ENCODE measurements around the gene TMEM45B. TPM values are rescaled to one million over a fixed set of nuclear protein-coding genes. Genes with fewer than 3 reads are reported as not detected.
A peak's percentile ranks its signal among the peaks of the same experiment; 100 is the strongest.
"Not testable (repeated sequence)": the region's sequence is repeated elsewhere in the genome, so short reads cannot be mapped to it uniquely, and the experiment has no call there.

TMEM45B gene
- total and polyA plus RNA-seq, 2 experiments from 2014 or later = 0.10 to 0.33 TPM

DNA sequence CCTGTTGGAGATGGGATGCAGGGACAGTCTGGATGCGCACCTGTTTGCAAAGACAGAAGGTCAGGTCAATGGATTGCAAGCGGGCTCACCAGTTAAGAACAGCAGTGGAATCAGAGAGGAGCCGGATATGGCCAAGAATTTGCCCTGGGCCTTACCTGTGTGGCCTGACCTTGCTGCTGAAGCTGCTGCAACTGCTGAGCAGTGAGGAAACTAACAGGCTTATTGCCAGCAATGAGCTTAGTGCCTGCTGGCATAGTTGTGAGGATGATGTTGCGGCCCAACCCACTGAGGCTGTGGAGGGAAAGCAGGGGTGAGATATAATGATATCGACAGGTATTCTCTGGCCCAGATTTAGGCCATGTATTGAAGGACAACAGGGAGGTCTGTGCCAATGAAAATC lies 49.2 kb downstream of the TMEM45B start:
- H3K9me3 ChIP-seq (ENCODE audit: low read depth) = no peaks in the 10 kb centered on the region
- H3K27ac ChIP-seq = no peak overlapping the region
- no peak overlapping the region for H3K4me3 ChIP-seq
- H3K36me3 ChIP-seq = peaks cover 41% of the 10 kb centered on the region
- peaks cover 28% of the 10 kb centered on the region for H3K4me1 ChIP-seq (ENCODE audit: low read depth)
- no peaks in the 10 kb centered on the region for H3K27me3 ChIP-seq
- TF ChIP-seq, protein P1, sequence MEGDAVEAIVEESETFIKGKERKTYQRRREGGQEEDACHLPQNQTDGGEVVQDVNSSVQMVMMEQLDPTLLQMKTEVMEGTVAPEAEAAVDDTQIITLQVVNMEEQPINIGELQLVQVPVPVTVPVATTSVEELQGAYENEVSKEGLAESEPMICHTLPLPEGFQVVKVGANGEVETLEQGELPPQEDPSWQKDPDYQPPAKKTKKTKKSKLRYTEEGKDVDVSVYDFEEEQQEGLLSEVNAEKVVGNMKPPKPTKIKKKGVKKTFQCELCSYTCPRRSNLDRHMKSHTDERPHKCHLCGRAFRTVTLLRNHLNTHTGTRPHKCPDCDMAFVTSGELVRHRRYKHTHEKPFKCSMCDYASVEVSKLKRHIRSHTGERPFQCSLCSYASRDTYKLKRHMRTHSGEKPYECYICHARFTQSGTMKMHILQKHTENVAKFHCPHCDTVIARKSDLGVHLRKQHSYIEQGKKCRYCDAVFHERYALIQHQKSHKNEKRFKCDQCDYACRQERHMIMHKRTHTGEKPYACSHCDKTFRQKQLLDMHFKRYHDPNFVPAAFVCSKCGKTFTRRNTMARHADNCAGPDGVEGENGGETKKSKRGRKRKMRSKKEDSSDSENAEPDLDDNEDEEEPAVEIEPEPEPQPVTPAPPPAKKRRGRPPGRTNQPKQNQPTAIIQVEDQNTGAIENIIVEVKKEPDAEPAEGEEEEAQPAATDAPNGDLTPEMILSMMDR (IDR thresholded peaks at IDR 0.05; ENCODE audit: low read depth, low read length) = no peak
- no peak for DNase-seq (ENCODE audit: low read depth in 1 of 2, low spot score in 1 of 2)

GRCh38 chr11:129865701-129866100 lies 50.1 kb downstream of the TMEM45B start:
- no peak for DNase-seq (ENCODE audit: low read depth in 1 of 2, low spot score in 1 of 2)
- Histone ChIP-seq H3K4me3 (no peak overlapping the region), H3K27ac (peak overlapping the region; percentile 88), H3K27me3 (no peaks in the 10 kb centered on the region), H3K9me3 (ENCODE audit: low read depth) (no peaks in the 10 kb centered on the region), H3K4me1 (ENCODE audit: low read depth) (peaks cover 28% of the 10 kb centered on the region), H3K36me3 (peaks cover 47% of the 10 kb centered on the region)
- TF ChIP-seq, protein P1 (IDR thresholded peaks at IDR 0.05; ENCODE audit: low read depth, low read length) = no peak

DNA sequence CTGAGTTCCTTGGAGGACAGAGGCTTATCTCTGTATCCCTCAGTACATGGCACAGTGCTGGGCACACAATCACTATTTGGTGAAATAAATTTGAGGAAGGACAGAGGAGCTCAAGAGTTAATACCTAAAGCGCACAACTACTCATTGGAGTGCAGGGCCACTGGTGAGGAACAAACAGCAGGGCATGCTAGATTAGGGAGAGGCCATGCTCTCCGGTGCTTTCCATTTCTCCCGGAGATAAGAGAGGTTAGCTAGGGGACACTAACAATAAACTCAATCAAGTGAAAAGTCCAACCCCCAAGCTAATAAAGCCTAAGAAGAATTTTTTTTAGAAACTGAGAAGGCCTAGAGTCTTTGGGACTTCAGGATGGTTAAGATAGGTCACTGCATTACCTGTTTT lies 50.7 kb downstream of the TMEM45B start:
- H3K27me3 ChIP-seq = no peaks in the 10 kb centered on the region
- TF ChIP-seq, protein P1 (IDR thresholded peaks at IDR 0.05; ENCODE audit: low read depth, low read length) = no peak
- peak overlapping the region; percentile 88 for H3K27ac ChIP-seq
- peaks cover 29% of the 10 kb centered on the region for H3K4me1 ChIP-seq (ENCODE audit: low read depth)
- H3K36me3 ChIP-seq = peaks cover 47% of the 10 kb centered on the region
- H3K9me3 ChIP-seq (ENCODE audit: low read depth) = no peaks in the 10 kb centered on the region
- DNase-seq (ENCODE audit: low read depth in 1 of 2, low spot score in 1 of 2) = peak in 1 of 2 donors; percentile 64
- no peak overlapping the region for H3K4me3 ChIP-seq

DNA sequence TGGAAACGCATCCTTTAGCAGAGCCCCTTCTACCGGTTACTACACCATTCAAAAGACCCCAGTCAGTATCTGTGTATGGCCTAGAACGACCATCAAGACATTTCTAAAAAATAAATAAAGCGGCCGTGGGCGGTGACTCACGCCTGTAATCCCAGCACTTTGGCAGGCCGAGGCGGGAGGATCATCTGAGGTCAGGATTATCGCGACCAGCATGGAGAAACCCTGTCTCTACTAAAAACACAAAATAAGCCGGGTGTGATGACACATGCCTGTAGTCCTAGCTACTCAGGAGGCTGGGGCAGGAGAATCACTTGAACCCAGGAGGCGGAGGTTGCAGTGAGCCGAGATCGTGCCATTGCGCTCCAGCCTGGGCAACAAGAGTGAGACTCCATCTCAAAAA lies 53.0 kb downstream of the TMEM45B start:
- not testable (repeated sequence) for H3K27me3 ChIP-seq; DNase-seq (ENCODE audit: low read depth in 1 of 2, low spot score in 1 of 2); H3K27ac ChIP-seq; H3K4me3 ChIP-seq; H3K9me3 ChIP-seq (ENCODE audit: low read depth)
- H3K4me1 ChIP-seq (ENCODE audit: low read depth) = peaks cover 41% of the 10 kb centered on the region
- H3K36me3 ChIP-seq = peaks cover 54% of the 10 kb centered on the region

GRCh38 chr11:129871914-129872313 lies 56.3 kb downstream of the TMEM45B start:
- H3K27ac ChIP-seq = peak overlapping the region; percentile 59
- H3K4me1 ChIP-seq (ENCODE audit: low read depth) = peaks cover 22% of the 10 kb centered on the region
- no peak overlapping the region for H3K4me3 ChIP-seq
- no peaks in the 10 kb centered on the region for H3K9me3 ChIP-seq (ENCODE audit: low read depth)
- TF ChIP-seq, protein P1 (IDR thresholded peaks at IDR 0.05; ENCODE audit: low read depth, low read length) = no peak
- no peaks in the 10 kb centered on the region for H3K27me3 ChIP-seq
- peaks cover 65% of the 10 kb centered on the region for H3K36me3 ChIP-seq
- DNase-seq (ENCODE audit: low read depth in 1 of 2, low spot score in 1 of 2) = peak in 1 of 2 donors; percentile 71

DNA sequence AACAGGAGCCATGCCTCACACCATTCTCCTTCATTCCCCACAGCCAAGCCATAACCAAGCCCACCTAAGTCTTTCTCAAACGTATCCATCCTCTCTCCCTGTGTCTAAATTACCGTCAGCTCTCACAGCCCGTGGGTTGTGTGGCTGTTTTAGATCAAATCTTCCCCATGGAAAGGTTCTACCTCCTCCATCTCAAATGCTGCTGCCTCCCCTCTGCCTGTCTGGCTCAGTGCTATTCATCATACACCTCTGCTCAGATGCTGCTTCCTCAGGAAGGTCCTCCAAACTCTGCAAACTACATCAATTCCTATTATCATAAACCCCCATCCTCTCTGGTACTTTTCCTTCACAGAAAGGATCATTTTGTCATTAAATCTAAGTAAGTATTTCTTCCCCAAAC lies 64.7 kb downstream of the TMEM45B start:
- TF ChIP-seq, protein P1 (IDR thresholded peaks at IDR 0.05; ENCODE audit: low read depth, low read length) = no peak
- Histone ChIP-seq H3K27ac (no peak overlapping the region), H3K9me3 (ENCODE audit: low read depth) (no peaks in the 10 kb centered on the region), H3K27me3 (no peaks in the 10 kb centered on the region), H3K36me3 (peaks cover 88% of the 10 kb centered on the region), H3K4me1 (ENCODE audit: low read depth) (no peaks in the 10 kb centered on the region), H3K4me3 (no peak overlapping the region)
- no peak for DNase-seq (ENCODE audit: low read depth in 1 of 2, low spot score in 1 of 2)

Data from cardiac muscle cell (in vitro differentiated cells and primary cell).